NAMALWA (cell line): ENCODE measurements around the gene PCDHGA1.

Source experiments
- DNase-seq: peaks from one replicate; pipeline ENCODE4 v3.0.0-alpha.2; 2015; ENCODE audit warnings: low spot score

PCDHGA1 gene

DNA sequence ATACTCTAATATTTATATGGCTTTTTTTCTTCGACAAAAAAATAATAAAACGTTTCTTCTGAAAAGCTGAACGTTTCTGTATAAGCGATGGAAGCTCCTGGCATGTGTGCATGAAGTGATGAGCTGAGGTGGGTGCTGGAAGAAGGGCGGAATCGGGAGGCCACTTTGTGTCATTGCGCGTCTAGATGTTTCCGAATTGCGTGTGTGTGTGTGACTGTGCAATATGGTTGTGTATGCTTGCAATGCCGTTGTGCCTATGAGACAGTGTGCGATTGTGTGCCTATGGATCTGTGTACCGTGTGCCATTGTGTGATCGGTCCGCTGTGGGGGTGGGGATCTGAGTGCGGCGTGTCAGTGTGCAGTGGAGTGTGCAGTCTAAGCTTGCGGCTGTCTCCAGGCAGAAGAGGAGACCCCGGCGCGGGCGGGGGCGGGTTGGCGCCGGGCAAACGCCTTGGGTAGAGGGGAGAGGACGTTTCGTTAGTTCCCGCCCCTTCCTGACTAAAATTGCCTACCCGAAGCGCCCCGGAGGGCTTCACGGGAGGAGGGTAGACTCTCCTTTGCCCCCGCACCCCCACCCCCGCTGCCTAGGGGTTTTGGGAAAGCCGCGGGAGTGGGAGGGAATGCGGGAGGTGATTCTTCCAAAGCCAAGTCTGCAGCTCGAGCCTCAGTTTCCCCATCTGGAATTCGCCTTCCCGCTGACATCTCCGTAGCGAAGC is 182.8 kb downstream of the PCDHGA1 start:
- peak; percentile 79 for DNase-seq

DNA sequence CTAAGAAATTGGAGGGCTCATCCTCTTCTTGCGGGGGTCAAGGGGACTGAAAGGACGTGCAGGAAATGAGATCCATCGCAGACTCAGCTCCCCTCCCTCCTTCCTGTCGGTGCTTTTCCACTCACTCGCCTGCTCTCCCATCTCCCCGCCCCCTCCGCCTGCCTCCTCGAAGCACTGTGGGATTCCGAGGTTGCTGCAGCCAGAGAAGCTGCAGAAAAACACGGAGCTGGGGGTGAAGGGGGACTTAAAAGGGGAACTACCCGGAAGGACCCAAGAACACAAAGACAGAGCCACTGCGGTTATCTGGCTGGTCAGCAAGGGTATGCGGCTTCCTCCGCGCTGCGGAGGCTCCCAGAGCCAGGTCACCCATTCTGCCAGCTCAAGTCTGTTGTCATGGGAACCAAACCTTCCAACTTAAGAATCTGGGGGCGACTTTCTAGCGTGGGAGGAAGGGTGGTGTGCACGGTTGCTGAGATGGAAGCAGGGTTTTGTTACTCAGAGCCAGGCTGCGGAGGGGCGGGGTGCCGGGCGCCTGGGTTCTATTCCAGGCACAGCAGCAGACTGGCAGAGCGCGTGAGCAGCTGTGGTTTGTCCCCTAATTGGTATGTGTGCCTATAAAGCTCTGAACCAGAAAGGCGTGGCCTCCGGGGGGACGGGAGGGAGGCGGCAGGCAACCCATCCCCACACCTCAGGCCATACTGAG is 183.5 kb downstream of the PCDHGA1 start:
- peak; percentile 93 for DNase-seq

DNA sequence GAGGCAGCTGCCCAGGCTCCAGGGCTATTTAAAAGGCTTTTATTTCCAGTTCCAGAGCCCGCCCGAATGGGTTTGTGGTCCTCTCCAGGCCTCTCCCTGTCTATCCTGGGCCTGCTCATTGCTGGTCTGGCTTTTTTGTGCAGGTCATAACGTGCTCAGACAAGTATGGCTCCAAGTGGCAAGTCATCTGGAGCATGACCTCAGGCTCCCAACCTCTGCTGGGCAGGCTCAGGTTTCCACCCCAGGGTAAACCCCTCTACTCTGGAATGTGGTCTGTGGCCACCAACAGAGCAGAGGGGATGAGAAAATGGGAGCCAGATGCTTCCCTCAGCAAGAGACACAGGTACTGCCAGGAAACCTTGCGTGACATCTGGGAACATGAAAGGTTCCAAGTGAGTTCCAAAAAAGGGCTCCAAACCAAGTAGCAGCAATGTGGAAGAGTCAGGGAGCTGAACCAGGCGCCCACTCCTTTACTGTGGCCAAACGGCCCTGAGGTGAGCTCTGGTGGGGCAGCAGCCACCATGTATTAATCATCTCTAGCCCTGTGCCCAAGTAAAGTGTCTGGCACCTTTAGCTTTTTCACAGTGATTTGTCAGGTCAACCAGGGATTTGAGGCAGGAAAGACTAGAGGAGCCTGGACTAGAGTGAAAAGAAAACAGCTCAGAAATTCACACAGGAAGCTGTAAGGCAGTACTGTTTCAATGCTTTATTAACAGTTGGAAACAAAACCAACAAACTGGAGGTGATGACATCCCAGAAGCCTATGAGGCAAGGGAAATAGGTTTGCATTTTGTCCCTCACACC is 184.2 kb downstream of the PCDHGA1 start:
- peak; percentile 45 for DNase-seq

- DNase-seq = no peak
These were observed 184.8 kb downstream of the PCDHGA1 start for GRCh38 chr5:141515141-141515540.

DNA sequence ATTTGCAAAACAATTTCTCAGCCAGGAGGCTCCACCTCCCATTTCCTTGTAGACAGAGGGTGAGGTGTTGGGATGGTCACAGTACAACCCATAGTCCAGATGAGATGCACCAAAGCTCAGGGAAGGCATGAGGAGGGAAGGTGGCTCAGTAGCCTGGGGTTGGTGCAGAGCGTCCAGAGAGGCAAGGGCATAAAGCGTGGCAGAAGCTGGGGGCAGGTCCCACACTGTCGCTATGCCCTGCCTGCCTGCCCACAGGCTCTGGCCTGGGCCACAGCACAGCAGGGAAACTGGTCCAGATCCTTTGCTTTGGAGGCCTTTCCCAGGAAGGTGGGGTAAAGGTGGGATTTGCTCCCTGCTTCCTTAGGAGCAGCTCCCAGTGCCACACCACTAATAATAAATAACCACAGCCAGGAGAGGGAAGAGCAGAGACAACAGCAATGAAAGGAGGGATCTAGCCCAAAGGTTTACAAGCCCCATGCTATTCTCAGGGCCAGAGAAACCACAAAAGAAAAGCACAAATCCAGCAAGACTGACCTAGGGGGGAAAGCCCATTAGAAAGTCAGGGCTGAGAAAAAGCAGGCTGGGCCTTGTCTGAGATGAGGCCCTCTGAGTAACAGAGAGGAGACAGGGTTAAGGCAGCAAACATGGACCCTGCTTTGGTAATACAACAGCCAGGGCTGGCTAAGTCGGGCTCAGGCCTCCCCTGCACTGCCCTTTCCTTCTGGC is 185.8 kb downstream of the PCDHGA1 start:
- no peak for DNase-seq

DNA sequence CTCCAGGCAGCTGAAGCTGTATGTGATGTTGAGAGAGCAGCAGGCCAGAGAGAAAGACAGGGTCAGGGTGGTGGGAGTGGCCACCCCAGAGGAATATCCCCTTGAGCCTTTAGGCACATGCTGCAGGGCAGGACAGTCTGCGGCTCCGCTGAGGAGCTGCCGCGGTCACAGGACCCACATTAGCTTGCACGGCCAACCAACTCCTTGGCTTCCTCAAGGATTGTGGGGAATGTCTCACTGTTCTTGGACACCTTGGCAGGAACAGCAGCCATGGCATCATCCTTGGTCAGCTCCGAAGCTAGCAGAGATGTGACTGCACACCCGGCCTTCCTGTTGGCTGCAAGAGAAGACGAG is 186.3 kb downstream of the PCDHGA1 start:
- no peak for DNase-seq

DNA sequence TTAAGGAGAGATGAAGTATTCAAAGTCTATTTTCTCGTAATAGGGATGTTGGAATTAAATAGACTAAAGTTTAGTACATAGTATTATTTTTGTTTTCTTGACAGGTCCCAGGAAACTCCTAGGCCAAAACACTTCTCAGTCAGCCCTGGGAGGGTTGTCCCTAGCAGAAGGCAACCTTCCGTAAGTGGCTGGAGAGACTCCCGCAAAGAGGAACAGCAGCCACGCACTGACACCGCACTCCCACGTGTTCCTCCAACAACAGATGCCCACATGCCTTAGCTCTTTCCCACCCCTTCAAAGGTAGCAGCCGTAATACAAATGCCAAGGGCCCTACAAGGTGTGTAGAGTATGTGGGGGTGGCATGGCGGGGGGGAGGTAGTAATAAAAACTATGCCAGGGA is 187.0 kb downstream of the PCDHGA1 start:
- DNase-seq = no peak

- no peak for DNase-seq
These were observed 187.7 kb downstream of the PCDHGA1 start for GRCh38 chr5:141517880-141518617.

DNA sequence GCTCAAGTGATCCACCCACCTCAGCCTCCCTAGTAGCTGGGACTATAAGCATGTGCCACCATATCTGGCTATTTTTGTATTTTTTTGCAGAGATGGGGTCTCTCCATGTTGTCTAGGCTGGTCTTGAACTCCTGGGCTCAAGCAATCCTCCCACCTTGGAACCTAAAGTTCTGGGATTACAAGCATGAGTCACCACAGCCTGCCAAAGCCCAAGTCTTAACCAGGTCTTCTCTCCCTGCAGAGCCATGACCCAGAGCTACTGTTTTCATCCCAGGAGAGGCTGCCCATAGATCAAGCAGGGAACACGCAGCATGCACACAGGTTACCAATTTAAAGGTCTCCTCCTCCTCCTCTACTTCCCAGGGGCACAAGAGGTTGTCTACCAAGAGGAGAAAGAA is 188.3 kb downstream of the PCDHGA1 start:
- DNase-seq = no peak

GRCh38 chr5:141519605-141520565 is 189.6 kb downstream of the PCDHGA1 start:
- DNase-seq = no peak

- DNase-seq = no peak
These were observed 191.0 kb downstream of the PCDHGA1 start for GRCh38 chr5:141521244-141521781.

- DNase-seq = no peak
These were observed 192.0 kb downstream of the PCDHGA1 start for GRCh38 chr5:141522301-141522700.

DNA sequence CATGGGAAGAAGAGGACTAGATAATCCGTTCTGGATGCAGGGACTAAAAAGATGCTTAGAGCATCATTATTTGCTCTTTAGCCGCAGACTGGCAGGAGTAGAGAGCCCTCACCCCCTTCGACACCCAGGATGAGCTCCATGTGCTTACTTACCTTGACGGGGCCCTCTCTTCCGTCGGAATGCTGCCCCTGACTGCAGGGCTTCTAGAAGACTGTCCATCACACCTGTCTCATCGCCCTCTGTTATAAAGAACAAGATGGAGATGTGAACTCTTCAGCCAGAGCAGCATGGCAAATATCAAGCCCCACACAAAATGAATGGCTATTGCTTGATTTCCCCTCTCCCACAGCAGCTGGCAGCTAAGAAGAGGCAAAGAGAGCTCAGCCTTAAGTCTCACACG is 193.7 kb downstream of the PCDHGA1 start:
- no peak for DNase-seq

- peak; percentile 77 for DNase-seq
These were observed 194.6 kb downstream of the PCDHGA1 start for GRCh38 chr5:141524604-141525597.

DNA sequence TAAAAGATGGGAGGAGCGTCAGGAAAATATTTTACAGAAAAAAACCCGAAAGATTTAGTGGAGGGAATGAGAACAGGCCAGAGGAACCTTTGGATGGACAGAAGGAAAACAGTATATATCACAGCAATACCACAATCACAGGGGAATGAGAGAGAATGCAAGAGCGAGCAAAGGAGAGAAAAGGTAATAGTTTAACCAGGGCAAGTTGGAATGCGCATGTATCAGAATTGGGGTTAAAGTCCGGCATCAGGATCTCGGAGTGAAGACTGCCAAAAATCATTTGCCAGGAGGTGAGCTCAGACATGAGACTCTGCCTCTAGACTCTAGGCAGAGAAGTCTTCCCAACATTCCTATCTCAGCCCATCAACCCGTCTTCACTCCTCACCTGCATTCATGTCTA is 195.3 kb downstream of the PCDHGA1 start:
- DNase-seq = no peak

DNA sequence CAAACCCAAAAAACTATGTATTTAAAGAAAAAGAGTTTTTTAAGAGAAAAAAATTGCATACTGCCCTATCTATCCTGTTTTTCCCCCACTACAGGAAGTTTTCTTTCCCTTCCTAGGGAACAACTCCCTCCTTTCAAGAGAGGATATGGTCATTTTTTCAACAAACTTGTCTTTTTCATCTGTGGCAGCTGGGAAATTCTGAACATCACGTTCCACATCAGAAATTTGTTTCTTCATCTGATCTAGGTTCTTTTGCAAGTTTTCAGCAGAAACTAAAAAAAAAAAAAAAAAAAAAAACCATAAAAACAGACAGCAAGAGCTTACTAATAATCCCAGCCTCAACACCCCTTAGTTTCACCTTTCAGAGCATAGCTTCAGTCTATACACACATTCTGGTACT is 197.1 kb downstream of the PCDHGA1 start:
- no peak for DNase-seq

- DNase-seq = no peak
These were observed 198.1 kb downstream of the PCDHGA1 start for GRCh38 chr5:141528291-141528984.

GRCh38 chr5:141529002-141529401 is 198.7 kb downstream of the PCDHGA1 start:
- DNase-seq = peak; percentile 22
